T-helper 1 cell treated with Interleukin-12 subunit alpha and Interleukin-12 subunit beta and Interleukin-4 antibody, amounts not matched to agents 30 ng/mL and 1 ng/mL, for 36 hours (primary cell): ENCODE data around the gene TMEM80. TPM values are rescaled to one million over a fixed set of nuclear protein-coding genes. Genes with fewer than 3 reads are reported as not detected.
"Not testable (repeated sequence)": the region's sequence is repeated elsewhere in the genome, so short reads cannot be mapped to it uniquely, and the experiment has no call there.

ENCODE experiments used
- intact Hi-C: fragments of 100-400 bp; cut with micrococcal nuclease; formaldehyde crosslinking; loops from one replicate; pipeline ENCODE4 v1.15.1; 2024
- total RNA-seq: library from RNA; stranded (reverse); gene quantifications from 2 replicates; pipeline ENCODE4 v1.2.3, GENCODE V29; 2022

TMEM80 gene
- total RNA-seq, 1 donor from 2014 or later: 27.8 TPM

DNA sequence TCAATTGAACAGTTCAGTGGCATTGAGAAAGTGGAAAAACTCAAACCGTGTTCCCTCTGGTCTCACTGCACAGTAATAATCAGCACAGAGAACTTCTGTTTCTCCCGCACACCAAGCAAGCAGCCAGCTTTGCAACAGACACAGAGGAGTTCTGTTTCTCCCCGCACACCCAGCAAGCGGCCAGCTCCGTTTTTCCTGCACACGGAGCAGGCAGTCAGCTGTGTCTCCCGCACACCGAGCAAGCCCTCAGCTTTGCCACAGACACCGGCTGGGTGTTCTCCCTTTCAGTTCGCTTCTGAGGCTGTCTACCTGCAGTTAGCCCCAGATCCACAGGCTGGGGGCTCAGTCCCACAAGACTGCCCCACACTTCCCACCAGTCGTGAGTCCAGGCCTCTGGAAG lies 41.8 kb downstream of the TMEM80 start:
- intact Hi-C loops: no loop called here

DNA sequence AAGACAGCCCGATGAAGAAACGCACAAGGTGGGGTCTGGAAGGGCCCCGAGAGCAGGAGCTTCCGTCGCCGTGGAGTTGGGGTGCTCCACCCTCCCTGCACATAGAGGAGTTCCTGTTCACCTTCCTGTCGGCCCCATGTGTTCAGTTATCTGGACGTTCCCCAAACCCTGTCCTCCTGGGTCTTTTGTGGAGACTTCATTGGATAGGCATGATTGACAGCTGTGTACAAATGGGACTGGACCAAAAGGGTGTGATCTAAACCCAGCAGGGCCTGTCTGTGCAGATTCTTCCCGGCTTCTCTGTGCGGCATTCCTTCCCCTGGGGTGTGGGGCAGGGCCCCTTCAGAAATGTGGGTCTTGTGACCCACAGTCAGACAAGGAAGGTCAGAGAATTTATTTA lies 42.3 kb downstream of the TMEM80 start:
- intact Hi-C loops: not testable (repeated sequence)

DNA sequence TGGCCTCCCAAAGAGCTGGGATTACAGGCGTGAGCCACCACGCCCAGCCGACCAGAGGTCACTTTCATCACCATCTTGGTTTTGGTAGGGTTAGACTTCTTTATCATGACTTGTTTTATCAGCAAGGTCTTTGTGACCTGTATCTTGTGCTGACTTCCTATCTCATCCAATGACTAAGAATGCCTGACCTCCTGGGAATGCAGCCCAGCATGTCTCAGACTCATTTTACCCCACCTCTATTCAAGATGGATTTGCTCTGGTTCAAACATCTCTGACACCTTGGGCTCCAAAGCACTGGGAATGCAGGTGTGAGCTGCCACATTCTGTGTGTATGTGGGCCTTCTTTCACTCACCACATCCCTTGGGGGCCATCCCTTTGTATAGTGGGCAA lies 46.5 kb downstream of the TMEM80 start:
- intact Hi-C loops: no loop called here

DNA sequence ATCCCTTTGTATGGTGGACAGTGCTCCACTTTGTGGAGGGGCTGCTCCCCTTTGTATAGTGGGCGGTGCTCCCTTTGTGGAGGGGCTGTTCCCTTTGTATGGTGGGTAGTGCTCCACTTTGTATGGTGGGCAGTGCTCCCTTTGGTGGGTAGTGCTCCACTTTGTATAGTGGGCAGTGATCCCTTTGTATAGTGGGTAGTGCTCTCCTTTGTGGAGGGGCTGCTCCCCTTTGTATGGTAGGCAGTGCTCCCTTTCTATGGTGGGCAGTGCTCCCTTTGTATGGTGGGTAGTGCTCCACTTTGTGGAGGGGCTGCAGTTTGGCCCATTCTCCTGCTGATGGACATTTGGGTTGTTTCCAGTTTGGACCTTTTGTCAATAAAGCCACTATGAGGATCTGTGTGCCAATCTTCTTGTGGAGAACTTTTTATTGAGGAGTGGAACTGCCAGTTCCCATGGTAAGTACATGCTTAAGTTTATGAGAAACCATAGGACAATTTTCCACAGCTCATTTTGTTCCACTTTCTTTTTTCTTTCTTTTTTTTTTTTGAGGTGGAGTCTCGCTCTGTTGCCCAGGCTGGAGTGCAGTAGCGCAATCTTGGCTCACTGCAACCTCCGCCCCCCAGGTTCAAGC lies 47.1 kb downstream of the TMEM80 start:
- intact Hi-C loops: no loop called here

DNA sequence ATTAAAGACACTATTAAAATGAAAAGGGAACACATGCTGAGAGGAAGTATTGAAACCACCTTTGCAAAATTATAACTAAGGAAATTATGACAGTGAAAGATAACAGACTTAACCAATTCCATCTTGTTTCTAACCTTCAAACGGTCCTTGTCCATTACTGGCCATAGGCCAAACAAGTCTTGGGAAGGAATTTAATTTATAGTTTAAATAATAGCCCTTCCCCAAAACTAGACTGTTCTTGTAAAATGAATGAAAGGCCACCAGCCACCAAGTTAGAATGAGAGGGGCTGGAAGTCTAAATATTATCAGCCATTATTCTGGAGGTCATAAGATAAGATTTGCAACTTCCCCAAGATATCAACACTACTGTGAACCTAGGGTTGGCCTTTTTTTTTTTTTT lies 49.8 kb downstream of the TMEM80 start:
- intact Hi-C loops: loop anchor here (5.0 kb wide), 1 partner anchor 508 kb away; the partner anchor contains the start of genes PSMD13 and SIRT3

DNA sequence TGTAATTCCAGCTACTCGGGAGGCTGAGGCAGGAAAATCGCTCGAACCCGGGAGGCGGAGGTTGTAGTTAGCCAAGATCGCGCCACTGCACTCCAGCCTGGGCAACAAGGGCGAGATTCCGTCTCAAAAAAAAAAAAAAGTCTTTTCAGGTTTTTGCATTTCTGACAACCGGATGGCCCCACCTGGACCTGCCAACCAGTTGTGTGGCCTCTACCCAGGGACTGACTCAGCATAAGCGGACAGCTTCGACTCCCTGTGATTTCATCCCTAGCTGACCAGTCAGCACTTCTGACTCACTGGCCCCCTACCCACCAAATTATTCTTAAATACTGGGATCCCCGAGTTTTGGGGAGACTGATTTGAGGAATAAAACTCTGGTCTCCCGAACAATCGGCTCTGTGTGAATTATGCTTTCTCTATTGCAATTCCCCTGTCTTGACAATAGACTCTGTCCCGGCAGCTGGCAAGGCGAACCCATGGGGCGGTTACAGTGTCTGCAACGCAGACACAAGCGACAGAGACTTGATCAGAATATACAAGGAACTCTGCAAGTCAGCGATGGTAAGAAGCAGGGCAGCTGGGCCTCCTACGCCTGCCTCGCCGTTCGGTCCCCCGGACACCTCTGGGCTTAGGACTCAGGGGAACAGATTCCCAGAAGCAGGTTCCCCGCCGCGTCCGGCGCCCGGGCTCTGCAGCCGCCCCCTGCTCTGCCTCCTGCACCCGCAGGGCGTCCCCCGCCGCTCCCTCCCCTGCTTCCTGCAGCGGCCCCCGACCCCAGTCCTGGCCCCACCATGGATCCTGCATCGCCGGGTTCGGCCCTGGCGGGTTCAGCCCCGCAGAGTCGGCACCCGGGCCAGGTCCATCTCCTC lies 50.9 kb downstream of the TMEM80 start:
- intact Hi-C loops: loop anchor here (1.0 to 5.0 kb wide), 8 partner anchors 23 to 509 kb away; partner anchors contain the start of genes DEAF1, HRAS, IRF7 and LMNTD2

DNA sequence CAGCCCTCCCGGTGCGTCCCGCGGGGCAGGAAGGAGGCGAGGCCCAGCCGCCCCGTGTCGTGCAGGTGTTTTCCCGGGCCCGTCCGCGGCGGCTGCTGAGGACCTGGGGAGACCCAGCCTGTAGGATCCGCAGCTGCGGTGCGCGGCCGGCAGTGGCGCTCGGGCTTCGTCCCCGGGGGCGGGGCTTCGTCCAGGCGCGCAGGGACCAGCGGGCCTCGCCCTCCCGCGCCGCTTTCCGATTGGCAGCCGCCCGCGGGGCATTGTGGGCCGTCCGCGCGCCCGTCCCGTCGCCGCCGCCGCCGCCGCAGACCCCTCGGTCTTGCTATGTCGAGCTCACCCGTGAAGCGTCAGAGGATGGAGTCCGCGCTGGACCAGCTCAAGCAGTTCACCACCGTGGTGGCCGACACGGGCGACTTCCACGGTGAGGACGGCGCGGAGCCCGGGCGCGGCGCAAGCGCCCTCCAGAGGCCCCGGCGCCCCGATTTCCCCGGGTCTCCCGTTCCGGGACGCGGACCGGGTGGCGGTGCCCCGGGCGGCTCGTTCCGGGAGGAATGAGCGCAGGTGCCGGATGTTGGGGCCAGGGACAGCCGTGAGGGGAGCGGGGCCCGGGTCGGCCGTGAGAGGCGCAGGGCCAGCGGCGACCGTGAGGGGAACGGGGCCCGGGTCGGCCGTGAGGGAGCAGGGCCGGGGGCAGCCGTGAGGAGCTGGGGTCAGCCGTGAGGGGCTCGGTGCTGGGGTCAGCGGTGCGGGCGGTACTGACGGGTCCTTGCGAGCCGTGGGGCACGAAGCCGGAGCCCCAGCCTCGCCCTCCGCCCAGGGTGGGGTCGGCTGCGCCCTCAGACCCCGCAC lies 51.8 kb downstream of the TMEM80 start, which contains the start of gene TALDO1:
Gene TALDO1, plus strand, starts transcription at position 307 of the 849 bp plus-strand sequence. Its CDS starts 18 bp downstream, at position 325.
- intact Hi-C loops: loop anchor here (1.0 to 5.0 kb wide), 9 partner anchors 24 to 510 kb away; partner anchors contain the start of genes DEAF1, HRAS, IRF7 and LMNTD2

DNA sequence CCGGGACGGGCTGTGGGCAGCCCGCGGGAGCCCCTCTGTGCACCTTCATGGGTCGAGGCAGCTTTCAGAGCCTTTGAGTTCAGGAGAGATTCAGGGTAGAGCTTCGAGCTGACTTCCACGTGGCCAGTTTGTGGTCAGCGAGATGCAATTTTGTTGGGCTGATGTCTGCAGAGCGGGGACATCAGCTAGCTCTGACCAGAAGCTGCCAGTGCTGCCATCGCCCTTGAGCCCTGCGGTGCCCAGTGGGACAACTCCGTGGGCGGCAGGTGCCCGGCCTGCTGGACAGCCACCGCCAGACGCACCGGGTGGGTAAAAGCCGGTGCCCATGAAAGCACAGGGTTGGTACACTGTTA lies 52.4 kb downstream of the TMEM80 start:
- intact Hi-C loops: loop anchor here (1.0 to 5.0 kb wide), 2 partner anchors 30 to 511 kb away; partner anchors contain the start of genes PSMD13 and SIRT3

DNA sequence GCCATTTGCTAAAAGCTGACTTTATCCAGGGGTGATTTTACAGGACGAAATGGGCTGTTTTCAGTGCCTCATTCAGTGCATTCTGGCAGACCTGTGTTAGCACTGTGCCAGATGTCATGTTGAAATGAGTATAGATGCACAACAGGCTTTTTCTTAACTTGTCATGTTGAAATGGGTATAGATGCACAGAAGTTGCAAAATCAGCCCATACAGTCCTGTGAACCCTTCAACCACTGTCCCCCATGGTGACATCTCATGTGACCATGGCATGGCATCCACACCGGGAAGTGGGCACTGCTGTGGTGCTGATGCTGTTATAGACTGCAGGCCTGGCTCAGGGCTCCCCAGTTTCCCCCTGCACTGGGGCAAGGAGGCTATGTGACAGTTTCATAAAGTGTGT lies 54.1 kb downstream of the TMEM80 start:
- intact Hi-C loops: loop anchor here (5.0 kb wide), 1 partner anchor 512 kb away; the partner anchor contains the start of genes PSMD13 and SIRT3

Other genes with a start within 250 kb of the TMEM80 start
- gene PTDSS2, start 245.5 kb upstream of the TMEM80 start, total RNA-seq: 24.9 and 30.8 TPM in 2 replicates
- gene RNH1, start 188.6 kb upstream of the TMEM80 start, total RNA-seq: 89.8 and 97.3 TPM in 2 replicates
- gene HRAS, start 160.2 kb upstream of the TMEM80 start, total RNA-seq: 57.0 and 59.3 TPM in 2 replicates
- gene LRRC56, start 158.3 kb upstream of the TMEM80 start, total RNA-seq: 1.4 and 1.6 TPM in 2 replicates
- 1.1 and 1.7 TPM in 2 replicates for gene LMNTD2, start 135.1 kb upstream of the TMEM80 start, total RNA-seq
- gene RASSF7, start 134.8 kb upstream of the TMEM80 start, total RNA-seq: 22.4 and 23.8 TPM in 2 replicates
- gene PHRF1, start 119.3 kb upstream of the TMEM80 start, total RNA-seq: 51.2 and 51.9 TPM in 2 replicates
- gene IRF7, start 79.9 kb upstream of the TMEM80 start, total RNA-seq: 130 and 133 TPM in 2 replicates
- gene CDHR5, start 70.9 kb upstream of the TMEM80 start, total RNA-seq: not detected in 2 replicates
- not detected in 2 replicates for gene SCT, start 68.6 kb upstream of the TMEM80 start, total RNA-seq
- gene DRD4, start 58.5 kb upstream of the TMEM80 start, total RNA-seq: 0.34 and 0.44 TPM in 2 replicates
- gene DEAF1, start 594 bp upstream of the TMEM80 start, total RNA-seq: 46.7 and 51.9 TPM in 2 replicates
- 11.9 and 12.9 TPM in 2 replicates for gene EPS8L2, start 10.4 kb downstream of the TMEM80 start, total RNA-seq
- 259 and 274 TPM in 2 replicates for gene TALDO1, start 51.6 kb downstream of the TMEM80 start, total RNA-seq
- 51.3 and 59.0 TPM in 2 replicates for gene GATD1, start 81.7 kb downstream of the TMEM80 start, total RNA-seq
- 4.0 and 4.1 TPM in 2 replicates for gene CEND1, start 94.3 kb downstream of the TMEM80 start, total RNA-seq
- gene SLC25A22, start 102.5 kb downstream of the TMEM80 start, total RNA-seq: 60.2 and 65.2 TPM in 2 replicates
- 29.1 TPM in 2 replicates for gene PIDD1, start 109.4 kb downstream of the TMEM80 start, total RNA-seq
- 1,883 and 1,900 TPM in 2 replicates for gene RPLP2, start 114.2 kb downstream of the TMEM80 start, total RNA-seq
- gene PNPLA2, start 123.1 kb downstream of the TMEM80 start, total RNA-seq: 57.2 and 58.7 TPM in 2 replicates
- 1.3 and 1.9 TPM in 2 replicates for gene CRACR2B, start 132.1 kb downstream of the TMEM80 start, total RNA-seq
- 24.6 and 24.7 TPM in 2 replicates for gene CD151, start 137.1 kb downstream of the TMEM80 start, total RNA-seq
- gene POLR2L, start 146.7 kb downstream of the TMEM80 start, total RNA-seq: 99.9 and 111 TPM in 2 replicates
- gene TSPAN4, start 147.0 kb downstream of the TMEM80 start, total RNA-seq: 10.8 and 11.2 TPM in 2 replicates
- gene CHID1, start 215.0 kb downstream of the TMEM80 start, total RNA-seq: 53.4 and 54.7 TPM in 2 replicates
- 67.6 and 69.7 TPM in 2 replicates for gene AP2A2, start 230.1 kb downstream of the TMEM80 start, total RNA-seq